HepG2 (cell line): ENCODE results near the gene RPE65. TPM values are rescaled to one million over a fixed set of nuclear protein-coding genes. Genes with fewer than 3 reads are reported as not detected.

Experiments
- ARID2 ChIP-seq: sonication (generic); formaldehyde crosslinking; IDR thresholded peaks from 2 replicates; pipeline ENCODE4 v1.8.1; 2022; ENCODE audit warnings: mild to moderate bottlenecking, missing genetic modification reagents, borderline replicate concordance
- EHMT2 ChIP-seq: fragments of 200-600 bp; sonication (generic); IDR thresholded peaks from 2 replicates; pipeline ENCODE4 v1.7.0; 2017; ENCODE audit warnings: antibody characterized with exemption, low read depth, low read length, borderline replicate concordance
- FOXA3 ChIP-seq: IDR thresholded peaks from 2 replicates; pipeline ENCODE4 v1.6.1; 2016; ENCODE audit warnings: missing genetic modification reagents, missing compliant biosample characterization
- FOXK1 ChIP-seq: sonication (generic); formaldehyde crosslinking; IDR thresholded peaks from 2 replicates; pipeline ENCODE4 v1.4.0; 2020; ENCODE audit warnings: low read depth, missing genetic modification reagents, borderline replicate concordance
- HNRNPUL1 ChIP-seq: fragments of 200-400 bp; formaldehyde crosslinking; IDR thresholded peaks from 2 replicates; pipeline ENCODE4 v1.6.1; 2017; ENCODE audit warnings: low read depth, mild to moderate bottlenecking, low read length, moderate library complexity
- KDM4B ChIP-seq: sonication (generic); formaldehyde crosslinking; IDR thresholded peaks from 2 replicates; pipeline ENCODE4 v1.4.0; 2020; ENCODE audit warnings: missing genetic modification reagents
- KDM6A ChIP-seq: IDR thresholded peaks from 2 replicates; pipeline ENCODE4 v1.6.1; 2016; ENCODE audit warnings: low read depth
- MATR3 ChIP-seq: sonication (generic); formaldehyde crosslinking; IDR thresholded peaks from 2 replicates; pipeline ENCODE4 v1.4.0; 2020; ENCODE audit warnings: missing genetic modification reagents
- MIXL1 ChIP-seq: IDR thresholded peaks from 2 replicates; pipeline ENCODE4 v1.6.1; 2016
- NAIF1 ChIP-seq: sonication (generic); formaldehyde crosslinking; IDR thresholded peaks from 2 replicates; pipeline ENCODE4 v1.5.0; 2020; ENCODE audit warnings: mild to moderate bottlenecking, missing genetic modification reagents, borderline replicate concordance
- NFAT5 ChIP-seq: sonication (generic); formaldehyde crosslinking; IDR thresholded peaks from 2 replicates; pipeline ENCODE4 v1.4.0; 2020; ENCODE audit warnings: missing genetic modification reagents
- NFYB ChIP-seq: sonication (generic); formaldehyde crosslinking; IDR thresholded peaks from 2 replicates; pipeline ENCODE4 v1.4.0; 2020; ENCODE audit warnings: missing genetic modification reagents
- POGZ ChIP-seq: sonication (generic); formaldehyde crosslinking; IDR thresholded peaks from 2 replicates; pipeline ENCODE4 v1.4.0; 2020; ENCODE audit warnings: mild to moderate bottlenecking, missing genetic modification reagents
- REPIN1 ChIP-seq: sonication (generic); formaldehyde crosslinking; IDR thresholded peaks from 2 replicates; pipeline ENCODE4 v1.8.0; 2022; ENCODE audit warnings: missing genetic modification reagents, low read depth, mild to moderate bottlenecking, borderline replicate concordance
- ZMYM2 ChIP-seq: sonication (generic); formaldehyde crosslinking; IDR thresholded peaks from 2 replicates; pipeline ENCODE4 v1.8.0; 2022; ENCODE audit warnings: mild to moderate bottlenecking, missing genetic modification reagents
- ZNF354B ChIP-seq: sonication (generic); formaldehyde crosslinking; IDR thresholded peaks from 2 replicates; pipeline ENCODE4 v1.8.0; 2022; ENCODE audit warnings: mild to moderate bottlenecking, missing genetic modification reagents
- ZNF460 ChIP-seq: sonication (generic); formaldehyde crosslinking; IDR thresholded peaks from 2 replicates; pipeline ENCODE4 v1.5.1; 2020; ENCODE audit warnings: missing genetic modification reagents, mild to moderate bottlenecking, borderline replicate concordance
- ZNF576 ChIP-seq: sonication (generic); formaldehyde crosslinking; IDR thresholded peaks from 2 replicates; pipeline ENCODE4 v1.4.0; 2020; ENCODE audit warnings: mild to moderate bottlenecking, missing genetic modification reagents
- ZNF577 ChIP-seq: sonication (generic); formaldehyde crosslinking; IDR thresholded peaks from 2 replicates; pipeline ENCODE4 v1.4.0; 2020; ENCODE audit warnings: mild to moderate bottlenecking, low read depth, missing genetic modification reagents, borderline replicate concordance
- polyA plus RNA-seq, 8 experiments: library from polyadenylated mRNA; depleted of rRNA in 3 of 8; stranded (reverse) in 7 of 8; unstranded in 1 of 8; fragments of >200 nt; fragmentation: Illumina TruSeq in 4 of 8; extraction: Trizol in 4 of 8; gene quantifications; 2 replicates each; pipeline versions ENCODE4 v1.2.1 to v1.2.3, GENCODE V29; 2011 to 2016; ENCODE audit warnings: low read depth in 4 of 8, missing spikeins in 1 of 8, mixed read lengths in 1 of 8; ENCODE audit not compliant: insufficient read depth in 1 of 8
- total RNA-seq, 5 experiments: library from RNA; depleted of rRNA; stranded (reverse); fragments of >200 nt; fragmentation: Illumina TruSeq; extraction: Trizol; gene quantifications; 2 replicates each; pipeline ENCODE4 v1.2.3, GENCODE V29; 2016; ENCODE audit warnings: low read depth in 1 of 5
- TF ChIP-seq, protein P1 (sequence below): sonication (generic); formaldehyde crosslinking; IDR thresholded peaks from 2 replicates; pipeline ENCODE4 v1.4.0; 2020; ENCODE audit warnings: low read depth, mild to moderate bottlenecking, missing genetic modification reagents
- TF ChIP-seq, protein P2 (sequence below): sonication (generic); formaldehyde crosslinking; IDR thresholded peaks from 2 replicates; pipeline ENCODE4 v1.5.0; 2020; ENCODE audit warnings: missing genetic modification reagents

RPE65 gene
- total and polyA plus RNA-seq, 2 of the 13 experiments (the other 11 are each of a cell fraction or from before 2014, with no cell fraction given), result not detected

- TF ChIP-seq NFAT5 (CRISPR knock-in tag) (no peak), KDM4B (peak; percentile 20; the same call in 1 of the 2 replicates), KDM6A (CRISPR knock-in tag) (no peak), FOXK1 (CRISPR knock-in tag) (0 out of 2 replicates have a peak, but pooled peaks have one; percentile 56), ZNF354B (no peak), ZNF577 (CRISPR knock-in tag) (no peak), ZMYM2 (CRISPR knock-in tag) (no peak), MIXL1 (CRISPR knock-in tag) (no peak), NAIF1 (CRISPR knock-in tag) (no peak), POGZ (CRISPR knock-in tag) (peak; percentile 99), ZNF460 (CRISPR knock-in tag) (no peak), ZNF576 (CRISPR knock-in tag) (no peak), FOXA3 (no peak), NFYB (CRISPR knock-in tag) (peak; percentile 86), REPIN1 (CRISPR knock-in tag) (peak; percentile 69; the same call in 1 of the 2 replicates), HNRNPUL1 (no peak), MATR3 (CRISPR knock-in tag) (no peak), EHMT2 (no peak), ARID2 (0 out of 2 replicates have a peak, but pooled peaks have one; percentile 64)
- TF ChIP-seq, protein P1, sequence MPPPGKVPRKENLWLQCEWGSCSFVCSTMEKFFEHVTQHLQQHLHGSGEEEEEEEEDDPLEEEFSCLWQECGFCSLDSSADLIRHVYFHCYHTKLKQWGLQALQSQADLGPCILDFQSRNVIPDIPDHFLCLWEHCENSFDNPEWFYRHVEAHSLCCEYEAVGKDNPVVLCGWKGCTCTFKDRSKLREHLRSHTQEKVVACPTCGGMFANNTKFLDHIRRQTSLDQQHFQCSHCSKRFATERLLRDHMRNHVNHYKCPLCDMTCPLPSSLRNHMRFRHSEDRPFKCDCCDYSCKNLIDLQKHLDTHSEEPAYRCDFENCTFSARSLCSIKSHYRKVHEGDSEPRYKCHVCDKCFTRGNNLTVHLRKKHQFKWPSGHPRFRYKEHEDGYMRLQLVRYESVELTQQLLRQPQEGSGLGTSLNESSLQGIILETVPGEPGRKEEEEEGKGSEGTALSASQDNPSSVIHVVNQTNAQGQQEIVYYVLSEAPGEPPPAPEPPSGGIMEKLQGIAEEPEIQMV (CRISPR knock-in tag), result no peak; the same call in 1 of the 2 replicates
- TF ChIP-seq, protein P2, sequence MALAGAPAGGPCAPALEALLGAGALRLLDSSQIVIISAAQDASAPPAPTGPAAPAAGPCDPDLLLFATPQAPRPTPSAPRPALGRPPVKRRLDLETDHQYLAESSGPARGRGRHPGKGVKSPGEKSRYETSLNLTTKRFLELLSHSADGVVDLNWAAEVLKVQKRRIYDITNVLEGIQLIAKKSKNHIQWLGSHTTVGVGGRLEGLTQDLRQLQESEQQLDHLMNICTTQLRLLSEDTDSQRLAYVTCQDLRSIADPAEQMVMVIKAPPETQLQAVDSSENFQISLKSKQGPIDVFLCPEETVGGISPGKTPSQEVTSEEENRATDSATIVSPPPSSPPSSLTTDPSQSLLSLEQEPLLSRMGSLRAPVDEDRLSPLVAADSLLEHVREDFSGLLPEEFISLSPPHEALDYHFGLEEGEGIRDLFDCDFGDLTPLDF (CRISPR knock-in tag), result no peak
Measured at GRCh38 chr1:68496680-68497357, 47.1 kb upstream of the RPE65 start, which contains the start of gene DEPDC1 (continued).
